ENCODE data around the gene SLC35E3.

SLC35E3 gene

GRCh38 chr12:68760806-68761441 lies 14.9 kb downstream of the SLC35E3 start:
- TF ChIP-seq CTCF (IDR thresholded peaks at IDR 0.05; ENCODE audit: borderline replicate concordance, insufficient read depth, low read depth, low read length): no peak
- no peak overlapping the region for H3K4me3 ChIP-seq (ENCODE audit: low read depth, low read length)

- no peak overlapping the region for H3K4me3 ChIP-seq (ENCODE audit: low read depth, low read length)
- no peak for TF ChIP-seq CTCF (IDR thresholded peaks at IDR 0.05; ENCODE audit: borderline replicate concordance, insufficient read depth, low read depth, low read length)
These were observed 15.5 kb downstream of the SLC35E3 start for GRCh38 chr12:68761442-68761812.

- no peak for TF ChIP-seq CTCF (IDR thresholded peaks at IDR 0.05; ENCODE audit: borderline replicate concordance, insufficient read depth, low read depth, low read length)
These were observed 16.1 kb downstream of the SLC35E3 start for GRCh38 chr12:68761901-68762630.

GRCh38 chr12:68762691-68763090 lies 16.7 kb downstream of the SLC35E3 start:
- no peak for TF ChIP-seq CTCF (IDR thresholded peaks at IDR 0.05; ENCODE audit: borderline replicate concordance, insufficient read depth, low read depth, low read length)
- no peak overlapping the region for H3K4me3 ChIP-seq (ENCODE audit: low read depth, low read length)

More at GRCh38 chr12:68761901-68762630, 16.1 kb downstream of the SLC35E3 start:
- no peak overlapping the region for H3K4me3 ChIP-seq (ENCODE audit: low read depth, low read length)

GRCh38 chr12:68765696-68766095 lies 19.7 kb downstream of the SLC35E3 start:
- TF ChIP-seq CTCF (IDR thresholded peaks at IDR 0.05; ENCODE audit: borderline replicate concordance, insufficient read depth, low read depth, low read length): no peak
- no peak overlapping the region for H3K4me3 ChIP-seq (ENCODE audit: low read depth, low read length)

- no peak for TF ChIP-seq CTCF (IDR thresholded peaks at IDR 0.05; ENCODE audit: borderline replicate concordance, insufficient read depth, low read depth, low read length)
- no peak overlapping the region for H3K4me3 ChIP-seq (ENCODE audit: low read depth, low read length)
These were observed 20.7 kb downstream of the SLC35E3 start for GRCh38 chr12:68766646-68767045.

- no peak for TF ChIP-seq CTCF (IDR thresholded peaks at IDR 0.05; ENCODE audit: borderline replicate concordance, insufficient read depth, low read depth, low read length)
- no peak overlapping the region for H3K4me3 ChIP-seq (ENCODE audit: low read depth, low read length)
These were observed 21.2 kb downstream of the SLC35E3 start for GRCh38 chr12:68767191-68767590.
